Naive thymus-derived CD8-positive, alpha-beta T cell (primary cell): ENCODE data around the gene SRPK1. TPM values are rescaled to one million over a fixed set of nuclear protein-coding genes. Genes with fewer than 3 reads are reported as not detected.

Experiments
- ATAC-seq, 2 donors: fragments of 150-1000 bp; cut with Tn5 transposase in 1 of 2; sonication (Bioruptor Pico), chemical (Tn5 transposase) in 1 of 2; 1 replicate in 1 of 2; 2 replicates in 1 of 2; pipeline ENCODE4 v1.10.0; 2021; ENCODE audit warnings: mild to moderate bottlenecking in 2 of 2, moderate library complexity in 2 of 2
- POLR2A ChIA-PET: fragments of 350-600 bp; sonication (Branson Sonifier 250); formaldehyde crosslinking; loops from one replicate; lab custom pipeline; 2021; ENCODE audit warnings: antibody characterized with exemption; lab: Charles Lee
- DNase-seq, 10 donors: peaks; one replicate each; pipeline versions ENCODE4 v3.0.0 to v3.0.0-alpha.2; 2020 to 2022
- H3K27ac Mint-ChIP-seq, 10 donors: one replicate each; pipeline ENCODE4 v1.8.0; 2020 to 2022; ENCODE audit warnings: mild to moderate bottlenecking in 10 of 10, mixed read lengths in 10 of 10, moderate library complexity in 4 of 10, inconsistent platforms in 1 of 10
- H3K27me3 Mint-ChIP-seq, 5 donors: one replicate each; pipeline ENCODE4 v1.8.0; 2021 to 2022; ENCODE audit warnings: mixed read lengths in 5 of 5
- H3K36me3 Mint-ChIP-seq, 3 donors: one replicate each; pipeline ENCODE4 v1.8.0; 2020 to 2022; ENCODE audit warnings: mixed read lengths in 3 of 3, mild to moderate bottlenecking in 2 of 3, inconsistent platforms in 1 of 3
- H3K4me1 Mint-ChIP-seq, 4 donors: one replicate each; pipeline ENCODE4 v1.8.0; 2021 to 2022; ENCODE audit warnings: mixed read lengths in 4 of 4
- H3K4me3 Mint-ChIP-seq, 10 donors: one replicate each; pipeline ENCODE4 v1.8.0; 2020 to 2022; ENCODE audit warnings: mild to moderate bottlenecking in 10 of 10, mixed read lengths in 10 of 10, moderate library complexity in 6 of 10, inconsistent platforms in 1 of 10
- H3K9me3 Mint-ChIP-seq, 9 donors: one replicate each; pipeline ENCODE4 v1.8.0; 2020 to 2022; ENCODE audit warnings: mixed read lengths in 9 of 9, mild to moderate bottlenecking in 3 of 9, inconsistent platforms in 1 of 9, moderate library complexity in 1 of 9
- polyA plus RNA-seq, 3 donors: library from polyadenylated mRNA; unstranded; fragments of 300-500 nt; fragmentation: Illumina TruSeq; gene quantifications; one replicate each; pipeline ENCODE4 v1.2.3, GENCODE V29; 2021
- total RNA-seq, 8 experiments: library from RNA in 2 of 8; stranded (reverse) in 2 of 8; gene quantifications; one replicate each; pipeline ENCODE4 v1.2.3 and lab custom pipeline; 2021 to 2026

SRPK1 gene
- total and polyA plus RNA-seq, 5 experiments from 2014 or later = 28.2 to 53.4 (median 40.8) TPM

GRCh38 chr6:35894776-35895175, 26.1 kb downstream of the SRPK1 start:
- Mint-ChIP-seq H3K27me3 (no peaks in the 10 kb centered on the region), H3K4me3 (no peak overlapping the region), H3K4me1 (peaks cover 7 to 28% (median 14%) of the 10 kb centered on the region in 4 donors), H3K9me3 (peaks cover 0 to 1% (median 0%) of the 10 kb centered on the region in 9 donors), H3K27ac (peak overlapping the region in 2 of 10 donors; percentile 0 to 4), H3K36me3 (peaks cover 0 to 28% (median 28%) of the 10 kb centered on the region in 3 donors)
- POLR2A ChIA-PET = no interaction called here
- ATAC-seq = no peak
- DNase-seq = no peak

- POLR2A ChIA-PET = interaction anchor here (0.6 kb wide), 2 partner anchors 10 to 71 kb away, joined by 4 to 7 read pairs; no protein-coding TSS in a partner anchor
- Mint-ChIP-seq H3K36me3 (peaks cover 0 to 35% (median 21%) of the 10 kb centered on the region in 3 donors), H3K4me3 (no peak overlapping the region), H3K4me1 (peaks cover 7 to 23% (median 14%) of the 10 kb centered on the region in 4 donors), H3K9me3 (no peaks in the 10 kb centered on the region), H3K27me3 (no peaks in the 10 kb centered on the region), H3K27ac (no peak overlapping the region)
- DNase-seq = no peak
- no peak for ATAC-seq
Measured at GRCh38 chr6:35893246-35893645, 27.7 kb downstream of the SRPK1 start.

DNA sequence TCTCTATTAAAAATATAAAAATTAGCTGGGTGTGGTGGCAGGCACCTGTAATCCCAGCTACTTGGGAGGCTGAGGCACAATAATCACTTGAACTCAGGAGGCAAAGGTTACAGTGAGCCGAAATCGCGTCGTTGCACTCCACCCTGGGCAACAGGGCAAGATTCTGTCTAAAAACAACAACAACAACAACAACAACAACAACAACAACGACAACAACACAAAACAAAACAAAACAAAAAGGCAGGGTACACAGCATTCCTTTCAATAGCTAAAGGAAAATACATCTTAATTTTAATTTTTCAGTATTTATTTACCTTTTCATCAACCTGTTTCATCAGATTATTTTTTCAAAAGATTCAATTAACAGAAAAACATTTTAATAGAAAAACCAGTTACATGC, 28.4 kb downstream of the SRPK1 start:
- Mint-ChIP-seq H3K4me1 (peaks cover 7 to 23% (median 14%) of the 10 kb centered on the region in 4 donors), H3K27ac (no peak overlapping the region), H3K27me3 (no peaks in the 10 kb centered on the region), H3K4me3 (no peak overlapping the region), H3K36me3 (peaks cover 0 to 39% (median 23%) of the 10 kb centered on the region in 3 donors), H3K9me3 (no peaks in the 10 kb centered on the region)
- POLR2A ChIA-PET = interaction anchor here (0.5 to 0.6 kb wide), 2 partner anchors 11 to 146 kb away, joined by 3 to 4 read pairs; no protein-coding TSS in a partner anchor
- ATAC-seq (no peak), DNase-seq (no peak)

DNA sequence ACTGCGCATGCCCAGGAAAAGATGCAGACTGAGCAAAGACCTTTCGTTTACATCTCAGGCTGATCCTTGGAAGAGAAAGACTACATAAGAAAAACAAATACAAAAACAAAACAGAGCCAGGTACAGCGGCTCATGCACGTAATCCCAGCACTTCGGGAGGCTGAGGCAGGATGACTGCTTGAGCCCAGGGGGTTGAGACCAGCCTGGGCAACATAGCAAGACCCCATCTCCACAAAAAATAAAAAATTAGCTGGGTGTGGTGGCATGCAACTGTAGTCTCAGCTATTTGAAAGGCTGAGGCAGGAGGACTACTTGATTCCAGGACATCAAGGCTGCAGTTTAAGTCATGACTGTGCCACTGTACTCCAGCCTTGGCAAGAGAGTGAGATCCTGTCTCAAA, 41.7 kb downstream of the SRPK1 start:
- ATAC-seq (no peak), DNase-seq (no peak)
- Mint-ChIP-seq H3K9me3 (peaks cover 6 to 31% (median 21%) of the 10 kb centered on the region in 9 donors), H3K36me3 (peaks cover 29 to 68% (median 58%) of the 10 kb centered on the region in 3 donors), H3K27me3 (no peaks in the 10 kb centered on the region), H3K4me1 (peaks cover 0 to 4% (median 0%) of the 10 kb centered on the region in 4 donors), H3K27ac (no peak overlapping the region), H3K4me3 (no peak overlapping the region)
- POLR2A ChIA-PET = no interaction called here

- H3K27me3 Mint-ChIP-seq = no peaks in the 10 kb centered on the region
- H3K27ac Mint-ChIP-seq = peak overlapping the region in 1 of 10 donors; percentile 73
- ATAC-seq = no peak
- peaks cover 24 to 66% (median 50%) of the 10 kb centered on the region in 3 donors for H3K36me3 Mint-ChIP-seq
- POLR2A ChIA-PET = no interaction called here
- peaks cover 5 to 29% (median 17%) of the 10 kb centered on the region in 9 donors for H3K9me3 Mint-ChIP-seq
- no peak for DNase-seq
- peaks cover 0 to 4% (median 0%) of the 10 kb centered on the region in 4 donors for H3K4me1 Mint-ChIP-seq
- H3K4me3 Mint-ChIP-seq = no peak overlapping the region
Measured at GRCh38 chr6:35876902-35877301, 44.0 kb downstream of the SRPK1 start.

- Mint-ChIP-seq H3K27me3 (no peaks in the 10 kb centered on the region), H3K4me3 (no peak overlapping the region), H3K4me1 (peaks cover 0 to 2% (median 0%) of the 10 kb centered on the region in 4 donors), H3K36me3 (peaks cover 13 to 60% (median 40%) of the 10 kb centered on the region in 3 donors), H3K27ac (no peak overlapping the region), H3K9me3 (peaks cover 0 to 7% (median under 1%) of the 10 kb centered on the region in 9 donors)
- POLR2A ChIA-PET = no interaction called here
- no peak for DNase-seq
- ATAC-seq = no peak
Measured at GRCh38 chr6:35874730-35875129, 46.2 kb downstream of the SRPK1 start.

DNA sequence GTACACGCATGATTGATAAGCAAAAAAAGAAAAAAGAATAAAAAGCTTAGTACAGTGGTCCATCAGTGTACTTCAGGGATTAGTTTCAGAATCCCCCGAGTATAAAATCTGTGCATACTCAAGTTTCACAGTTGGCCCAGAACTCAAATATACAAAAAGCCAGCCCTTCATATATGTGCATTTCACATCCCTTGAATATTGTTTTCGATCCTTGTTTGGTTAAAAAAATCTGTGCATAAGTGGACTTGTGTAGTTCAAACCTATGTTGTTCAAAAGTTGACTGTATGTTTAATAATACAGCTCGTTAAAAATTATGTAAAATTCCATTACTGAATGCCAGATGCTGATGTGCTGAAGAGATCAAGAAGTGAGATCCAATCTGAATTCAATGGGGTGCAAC, 61.5 kb downstream of the SRPK1 start:
- H3K27ac Mint-ChIP-seq = no peak overlapping the region
- no peaks in the 10 kb centered on the region for H3K9me3 Mint-ChIP-seq
- DNase-seq (no peak), ATAC-seq (no peak)
- no peak overlapping the region for H3K4me3 Mint-ChIP-seq
- peaks cover 5 to 92% (median 50%) of the 10 kb centered on the region in 3 donors for H3K36me3 Mint-ChIP-seq
- H3K27me3 Mint-ChIP-seq = no peaks in the 10 kb centered on the region
- POLR2A ChIA-PET = no interaction called here
- H3K4me1 Mint-ChIP-seq = peaks cover 0 to 4% (median 2%) of the 10 kb centered on the region in 4 donors

GRCh38 chr6:35857853-35858252, 63.0 kb downstream of the SRPK1 start:
- POLR2A ChIA-PET = no interaction called here
- H3K27ac Mint-ChIP-seq = peak overlapping the region in 1 of 10 donors; percentile 39
- ATAC-seq = no peak
- no peak for DNase-seq
- peaks cover 0 to 4% (median 2%) of the 10 kb centered on the region in 4 donors for H3K4me1 Mint-ChIP-seq
- H3K27me3 Mint-ChIP-seq = no peaks in the 10 kb centered on the region
- H3K4me3 Mint-ChIP-seq = no peak overlapping the region
- peaks cover 5 to 95% (median 45%) of the 10 kb centered on the region in 3 donors for H3K36me3 Mint-ChIP-seq
- no peaks in the 10 kb centered on the region for H3K9me3 Mint-ChIP-seq

DNA sequence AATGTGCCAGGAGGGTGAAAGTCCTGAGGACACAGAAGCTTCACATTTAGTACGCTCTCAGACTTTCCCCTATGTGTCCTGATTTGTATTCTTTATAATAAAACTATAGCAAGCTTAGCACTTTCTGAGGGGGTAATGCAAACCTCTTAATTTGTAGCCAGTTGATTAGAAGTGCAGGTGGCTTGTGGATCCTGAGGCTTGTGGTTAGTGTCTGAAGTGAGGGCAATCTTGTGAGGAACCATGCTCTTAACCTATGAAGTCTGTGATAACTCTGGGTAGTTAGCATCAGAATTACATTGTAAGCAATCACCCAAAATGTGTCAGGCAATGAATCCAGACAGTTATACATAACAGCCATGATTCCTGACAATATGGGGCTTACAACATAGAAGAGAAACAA, 64.6 kb downstream of the SRPK1 start:
- POLR2A ChIA-PET = interaction anchor here (1.1 kb wide), 1 partner anchor 8 kb away, joined by 3 read pairs; no protein-coding TSS in a partner anchor
- DNase-seq (no peak), ATAC-seq (no peak)
- H3K9me3 Mint-ChIP-seq = no peaks in the 10 kb centered on the region
- H3K36me3 Mint-ChIP-seq = peaks cover 5 to 92% (median 46%) of the 10 kb centered on the region in 3 donors
- no peaks in the 10 kb centered on the region for H3K27me3 Mint-ChIP-seq
- H3K4me1 Mint-ChIP-seq = no peaks in the 10 kb centered on the region
- H3K4me3 Mint-ChIP-seq = no peak overlapping the region
- no peak overlapping the region for H3K27ac Mint-ChIP-seq

DNA sequence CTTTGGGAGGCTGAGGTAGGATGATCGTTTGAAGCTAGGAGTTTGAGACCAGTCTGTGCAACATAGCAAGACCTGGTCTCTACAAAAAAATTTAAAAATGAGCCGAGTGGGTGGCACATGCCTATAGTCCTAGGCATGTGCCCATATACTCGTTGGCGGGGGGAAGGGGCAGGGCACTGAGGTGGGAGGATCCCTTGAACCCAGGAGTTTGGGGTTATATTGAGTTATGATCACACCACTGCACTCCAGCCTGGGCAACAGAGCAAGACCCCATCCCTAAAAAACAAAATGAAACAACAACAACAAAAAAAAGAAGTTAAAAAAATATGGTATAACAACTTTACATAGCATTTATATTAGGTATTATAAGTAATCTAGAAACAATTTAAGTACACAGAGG, 67.9 kb downstream of the SRPK1 start:
- Mint-ChIP-seq H3K4me3 (no peak overlapping the region), H3K27me3 (no peaks in the 10 kb centered on the region), H3K27ac (no peak overlapping the region), H3K4me1 (no peaks in the 10 kb centered on the region), H3K9me3 (peaks cover 0 to 5% (median 0%) of the 10 kb centered on the region in 9 donors), H3K36me3 (peaks cover 12 to 85% (median 45%) of the 10 kb centered on the region in 3 donors)
- POLR2A ChIA-PET = no interaction called here
- ATAC-seq (no peak), DNase-seq (no peak)

GRCh38 chr6:35850208-35850607, 70.7 kb downstream of the SRPK1 start:
- peaks cover 12 to 77% (median 40%) of the 10 kb centered on the region in 3 donors for H3K36me3 Mint-ChIP-seq
- H3K4me1 Mint-ChIP-seq = no peaks in the 10 kb centered on the region
- H3K27ac Mint-ChIP-seq = peak overlapping the region in 1 of 10 donors; percentile 7
- ATAC-seq (no peak), DNase-seq (no peak)
- no peaks in the 10 kb centered on the region for H3K27me3 Mint-ChIP-seq
- H3K9me3 Mint-ChIP-seq = peaks cover 0 to 5% (median 0%) of the 10 kb centered on the region in 9 donors
- H3K4me3 Mint-ChIP-seq = no peak overlapping the region
- POLR2A ChIA-PET = interaction anchor here (0.7 kb wide), 1 partner anchor 207 kb away, joined by 4 read pairs; no protein-coding TSS in a partner anchor

- Mint-ChIP-seq H3K27me3 (no peaks in the 10 kb centered on the region), H3K4me1 (no peaks in the 10 kb centered on the region), H3K36me3 (peaks cover 8 to 76% (median 22%) of the 10 kb centered on the region in 3 donors), H3K9me3 (peaks cover 0 to 5% (median 0%) of the 10 kb centered on the region in 9 donors), H3K27ac (no peak overlapping the region), H3K4me3 (no peak overlapping the region)
- ATAC-seq (no peak), DNase-seq (no peak)
- POLR2A ChIA-PET = no interaction called here
Measured at GRCh38 chr6:35844290-35844689, 76.6 kb downstream of the SRPK1 start.

DNA sequence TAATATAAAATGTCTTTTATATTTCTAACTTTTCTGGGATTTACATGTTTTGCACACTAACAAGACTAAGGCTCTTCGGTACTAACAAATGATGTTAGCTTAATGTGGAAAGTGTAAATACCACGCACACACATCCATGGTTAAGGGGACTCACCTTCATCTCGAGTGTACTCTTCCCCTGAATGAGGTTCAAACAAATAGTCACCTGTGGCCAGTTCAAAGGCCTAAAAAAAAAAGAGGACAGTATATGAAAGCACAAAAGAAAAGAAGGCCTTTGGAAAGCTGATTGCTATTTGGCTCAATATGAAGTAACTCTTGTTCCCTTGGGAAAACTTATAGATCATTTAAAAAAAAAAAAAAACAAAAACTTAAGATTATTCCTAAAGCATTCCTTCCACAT, 78.5 kb downstream of the SRPK1 start:
- DNase-seq (no peak), ATAC-seq (no peak)
- no peaks in the 10 kb centered on the region for H3K4me1 Mint-ChIP-seq
- peaks cover 5 to 81% (median 17%) of the 10 kb centered on the region in 3 donors for H3K36me3 Mint-ChIP-seq
- POLR2A ChIA-PET = no interaction called here
- no peaks in the 10 kb centered on the region for H3K27me3 Mint-ChIP-seq
- H3K27ac Mint-ChIP-seq = no peak overlapping the region
- no peak overlapping the region for H3K4me3 Mint-ChIP-seq
- no peaks in the 10 kb centered on the region for H3K9me3 Mint-ChIP-seq
